Activated gamma-delta T cell treated with Interleukin-2 at 50 U/mL for 16 hours (primary cell): ENCODE results near the gene TRIOBP.

Source experiments
- DNase-seq: peaks from one replicate; pipeline ENCODE4 v3.0.0-alpha.2; 2020

TRIOBP gene

DNA sequence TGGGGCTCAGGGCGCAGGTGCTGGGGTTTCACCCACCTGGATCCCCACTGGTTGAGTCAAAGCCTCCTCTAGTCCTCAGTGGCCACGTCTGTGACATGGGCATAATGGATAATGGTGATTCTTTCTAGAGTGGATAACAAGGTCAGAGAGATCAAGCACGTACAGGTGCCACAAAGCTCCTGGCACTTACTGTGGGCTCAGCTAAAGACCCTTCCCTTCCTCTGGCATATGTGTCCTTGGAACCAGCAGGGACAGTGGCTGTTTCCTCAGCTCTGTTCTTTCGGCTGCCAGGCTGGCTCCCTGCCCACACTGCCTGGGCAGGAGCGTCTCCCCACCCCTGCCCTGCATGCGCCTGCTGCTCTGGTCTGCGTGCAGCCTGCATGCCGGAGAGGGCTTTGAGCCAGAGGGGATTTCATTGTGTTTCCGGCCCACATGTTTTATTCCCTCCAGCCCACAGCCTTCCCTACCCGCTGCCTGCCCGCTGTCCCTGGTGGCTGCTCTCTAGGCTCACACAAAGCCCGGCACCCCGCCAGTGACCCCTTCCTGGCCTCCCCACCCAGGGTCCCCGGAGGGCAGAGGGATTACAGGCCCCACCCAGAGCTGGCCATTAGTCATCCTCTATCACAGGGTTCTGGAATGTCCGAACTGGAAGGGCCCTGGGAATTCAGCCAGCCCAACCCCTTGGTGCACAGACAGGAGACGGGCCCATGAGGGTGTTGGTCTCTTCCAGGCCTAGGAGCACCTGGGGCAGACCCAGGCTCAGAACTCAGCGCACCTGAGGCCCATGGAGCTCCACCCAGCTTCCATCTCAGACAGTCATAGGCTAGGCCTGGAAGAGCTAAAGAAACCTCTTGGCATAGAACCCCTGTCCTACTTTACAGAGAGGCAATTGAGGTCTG, 55.6 kb downstream of the TRIOBP start:
- no peak for DNase-seq

DNA sequence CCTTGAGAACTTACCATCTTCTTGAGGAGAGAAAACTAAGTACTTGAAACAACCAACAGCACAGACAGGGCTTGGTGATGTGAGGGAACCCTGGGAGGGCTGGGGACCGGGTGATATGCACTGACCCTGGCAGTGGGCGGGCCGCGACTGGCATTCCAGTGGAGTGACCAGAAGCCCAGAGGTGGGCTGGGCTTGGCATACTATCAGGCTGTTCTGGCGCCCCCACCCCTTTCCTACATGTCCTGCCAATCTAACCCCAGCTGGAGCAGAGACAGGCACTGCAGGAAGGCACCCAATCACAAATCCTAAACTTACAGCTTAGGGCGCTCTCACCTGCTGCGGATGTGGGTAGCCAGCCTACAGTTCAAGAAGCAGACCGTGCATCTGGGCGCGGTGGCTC, 56.9 kb downstream of the TRIOBP start:
- no peak for DNase-seq

DNA sequence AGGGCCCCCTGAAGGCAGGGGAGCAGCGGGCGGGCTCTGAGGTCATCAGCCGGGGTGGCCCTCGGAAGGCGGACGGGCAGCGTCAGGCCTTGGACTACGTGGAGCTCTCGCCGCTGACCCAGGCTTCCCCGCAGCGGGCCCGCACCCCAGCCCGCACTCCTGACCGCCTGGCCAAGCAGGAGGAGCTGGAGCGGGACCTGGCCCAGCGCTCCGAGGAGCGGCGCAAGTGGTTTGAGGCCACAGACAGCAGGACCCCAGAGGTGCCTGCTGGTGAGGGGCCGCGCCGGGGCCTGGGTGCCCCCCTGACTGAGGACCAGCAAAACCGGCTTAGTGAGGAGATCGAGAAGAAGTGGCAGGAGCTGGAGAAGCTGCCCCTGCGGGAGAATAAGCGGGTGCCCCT, 60.8 kb downstream of the TRIOBP start:
- DNase-seq: no peak

DNA sequence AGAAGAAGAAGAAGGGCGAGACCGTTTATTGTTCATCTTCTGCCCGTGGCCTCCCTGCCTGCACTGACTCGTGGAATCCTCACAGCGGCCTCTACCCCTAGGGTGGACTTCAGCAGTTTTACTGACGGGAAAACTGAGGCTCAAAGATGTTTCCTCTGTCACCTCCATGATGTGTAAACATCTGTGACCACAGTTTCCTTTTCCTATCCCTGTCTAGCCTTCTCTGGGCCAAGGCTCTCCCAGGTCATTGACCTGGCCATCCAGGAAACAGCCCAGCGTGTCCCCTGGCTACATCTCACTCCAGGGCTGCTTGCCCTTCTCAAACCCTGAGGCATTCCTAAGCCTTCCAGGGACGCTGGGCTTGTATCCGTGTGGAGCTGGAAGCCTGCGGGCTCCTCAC, 61.8 kb downstream of the TRIOBP start:
- no peak for DNase-seq

DNA sequence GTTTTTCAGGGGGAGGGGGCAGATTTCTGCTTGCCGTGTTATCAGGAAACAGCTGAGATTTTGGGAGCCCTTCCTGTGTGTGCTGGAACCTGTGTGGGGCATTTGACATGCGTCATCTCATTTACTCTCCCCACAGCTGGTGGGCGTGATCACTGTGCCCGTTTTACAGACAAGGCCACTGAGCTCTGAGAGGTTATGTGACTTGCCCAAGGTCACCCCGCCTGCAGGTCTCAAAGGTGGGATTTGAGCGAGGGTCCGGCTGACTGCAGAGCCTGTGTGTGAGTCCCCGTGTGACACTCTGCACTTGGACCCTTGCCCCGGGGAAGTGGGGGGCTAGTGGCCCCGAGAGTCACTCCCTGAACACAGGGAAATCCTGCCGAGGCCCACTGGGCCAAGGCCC, 62.4 kb downstream of the TRIOBP start:
- no peak for DNase-seq

DNA sequence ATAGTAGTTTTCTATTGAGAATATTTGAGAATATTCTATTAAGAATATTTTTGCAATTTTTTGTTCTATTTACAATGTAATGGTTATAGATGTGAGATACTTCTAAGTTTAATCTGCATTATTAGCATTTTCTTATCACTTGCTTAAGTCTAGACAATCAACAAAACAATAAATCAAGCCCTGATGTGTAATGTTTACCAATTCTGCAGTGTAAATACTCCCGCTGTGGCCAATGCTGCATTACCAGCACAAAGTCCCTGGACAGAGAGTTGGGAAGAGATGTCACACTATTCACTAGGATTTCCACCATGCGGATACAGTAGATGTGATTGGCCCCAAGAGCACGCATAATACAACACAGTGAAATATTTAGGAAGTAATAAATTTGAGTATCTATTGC, 63.3 kb downstream of the TRIOBP start:
- DNase-seq: no peak

DNA sequence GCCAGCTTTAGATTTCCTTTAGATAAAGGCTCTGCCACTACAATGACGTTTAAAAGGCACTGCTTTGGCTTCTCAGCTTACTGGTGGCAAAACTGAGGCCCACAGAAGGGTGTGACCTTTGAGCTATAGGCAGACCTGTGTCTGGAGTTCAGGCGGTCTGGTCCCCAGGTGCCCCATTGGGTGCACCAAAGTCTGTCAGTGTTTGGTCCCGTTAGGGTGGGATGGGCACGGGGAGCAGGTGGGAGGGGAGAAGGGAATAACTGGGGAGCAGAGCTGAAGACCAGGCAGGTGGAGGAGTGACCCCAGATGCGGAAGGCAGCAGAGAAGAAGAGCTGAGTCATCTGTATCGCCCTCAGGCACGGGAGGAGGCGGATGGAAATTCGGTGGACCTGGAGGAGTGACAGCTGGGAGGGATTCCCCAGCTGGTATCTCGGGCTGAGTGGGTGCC, 65.6 kb downstream of the TRIOBP start:
- DNase-seq: no peak

DNA sequence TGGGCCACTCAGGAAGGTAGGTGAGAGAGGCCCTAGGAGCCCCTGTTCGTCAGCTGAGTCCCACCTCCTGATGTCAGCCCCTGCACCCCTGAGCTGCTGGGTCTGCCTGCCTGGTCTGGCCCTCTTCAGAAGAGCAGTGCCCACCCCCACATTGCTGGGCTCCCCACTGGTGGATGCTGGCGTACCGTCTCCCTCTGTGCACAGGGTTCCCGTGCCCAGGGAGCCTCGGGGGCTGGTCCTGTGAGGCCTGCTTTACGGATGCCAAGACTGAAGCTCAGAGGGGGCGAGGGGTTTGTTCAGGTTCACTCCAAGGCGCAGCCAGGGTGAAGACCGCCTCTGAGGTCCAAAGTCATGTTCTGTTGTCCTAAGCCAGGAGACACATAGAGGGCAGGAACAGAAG, 66.2 kb downstream of the TRIOBP start:
- DNase-seq: no peak

DNA sequence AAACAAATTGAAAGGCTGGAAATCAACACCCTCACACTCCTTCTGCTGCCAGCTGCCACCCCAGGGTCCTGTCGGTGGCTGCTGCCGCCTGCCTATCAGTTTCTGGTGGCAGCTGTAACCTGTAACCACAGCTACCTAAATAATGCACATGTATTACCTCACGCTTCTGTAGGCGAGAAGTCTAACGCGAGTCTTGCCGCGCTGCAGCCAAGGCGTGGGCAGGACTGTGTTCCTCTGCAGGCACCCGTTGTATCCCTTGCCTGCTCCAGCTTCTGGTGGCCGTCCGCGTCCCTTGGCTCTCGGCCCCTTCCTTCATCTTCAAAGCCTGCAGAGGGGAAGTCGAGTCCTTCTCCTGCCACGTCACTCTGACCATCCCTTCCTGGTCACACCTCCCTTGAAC, 66.8 kb downstream of the TRIOBP start:
- DNase-seq: no peak

DNA sequence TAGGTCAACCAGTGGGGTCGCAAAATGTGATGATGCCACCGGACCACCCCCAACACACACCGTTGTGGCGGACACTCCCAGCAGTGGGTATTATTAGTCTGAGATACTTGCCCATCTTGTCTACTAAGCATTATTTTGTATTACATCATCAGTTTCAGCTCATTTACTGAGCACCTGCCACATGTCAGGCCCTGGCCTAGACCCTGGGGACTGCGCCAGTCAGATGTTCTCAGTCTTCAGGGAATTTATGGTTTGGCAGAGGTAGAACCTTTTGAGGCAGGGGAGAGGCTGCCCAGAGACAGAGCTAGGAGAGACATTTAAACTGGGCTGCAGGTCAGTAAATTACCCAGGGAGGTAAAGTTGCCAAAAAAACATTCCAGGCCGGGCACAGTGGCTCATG, 67.8 kb downstream of the TRIOBP start:
- DNase-seq: no peak

DNA sequence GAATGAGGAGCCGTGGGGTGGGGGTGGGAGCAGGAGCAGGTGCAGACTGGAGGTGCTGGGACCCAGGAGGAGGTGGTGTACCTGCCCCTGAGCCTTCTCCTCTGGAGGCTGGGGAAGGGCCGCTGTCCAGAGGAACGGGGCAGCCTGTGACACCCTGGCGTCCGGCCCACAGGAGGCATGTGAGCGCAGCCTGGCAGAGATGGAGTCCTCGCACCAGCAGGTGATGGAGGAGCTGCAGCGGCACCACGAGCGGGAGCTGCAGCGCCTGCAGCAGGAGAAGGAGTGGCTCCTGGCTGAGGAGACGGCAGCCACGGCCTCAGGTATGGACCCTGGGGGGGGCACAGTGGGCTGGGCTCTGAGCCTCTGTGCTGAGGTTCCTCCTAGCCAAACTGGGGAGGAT, 68.7 kb downstream of the TRIOBP start:
- DNase-seq: no peak

DNA sequence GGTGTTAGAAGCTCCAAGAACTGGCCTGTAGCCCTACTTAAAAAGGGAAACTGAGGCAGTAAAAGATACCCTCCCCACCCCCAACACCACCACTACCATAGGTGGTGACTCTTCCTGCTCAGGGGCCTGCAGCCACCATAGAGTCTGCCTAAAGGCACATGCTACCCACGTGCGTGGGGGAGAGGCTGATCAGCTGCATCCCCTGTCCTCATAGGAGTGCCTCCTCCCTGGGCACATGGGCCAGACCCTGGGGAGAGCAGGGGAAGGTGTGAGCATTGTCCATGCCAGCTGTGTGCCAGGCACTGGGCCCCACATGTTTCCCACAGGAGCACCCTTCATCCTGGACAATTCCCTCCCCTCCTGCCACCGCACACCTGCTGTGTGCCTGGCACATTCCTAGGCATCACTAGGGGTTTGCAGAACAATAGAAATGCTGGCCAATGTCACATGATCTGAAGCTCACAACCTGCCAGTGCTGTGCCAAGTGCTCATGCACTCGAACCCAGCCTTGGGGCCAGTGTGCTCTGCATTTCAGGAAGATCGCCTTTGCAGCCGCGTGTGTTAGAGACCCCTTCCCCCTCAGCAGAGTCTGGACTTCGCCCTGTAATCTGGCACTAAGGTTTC, 69.2 kb downstream of the TRIOBP start:
- DNase-seq: no peak

DNA sequence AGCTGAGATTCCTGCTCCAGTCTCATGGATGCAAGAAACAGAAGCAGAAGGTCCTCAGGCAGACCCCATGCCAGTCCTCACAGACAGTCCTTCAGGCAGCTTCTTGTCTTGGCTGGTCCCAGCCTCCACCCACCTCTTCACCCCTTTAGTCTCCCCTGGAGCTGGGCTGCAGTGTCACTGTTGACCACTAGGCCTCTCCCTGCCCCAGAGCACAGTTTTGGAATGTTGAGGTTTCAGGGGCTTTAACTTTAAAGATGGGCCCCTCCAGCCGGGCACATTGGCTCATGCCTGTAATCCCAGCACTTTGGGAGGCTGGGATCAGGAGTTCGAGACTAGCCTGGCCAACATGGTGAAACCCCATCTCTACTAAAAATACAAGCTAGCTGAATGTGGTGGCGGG, 71.4 kb downstream of the TRIOBP start:
- DNase-seq: no peak

DNA sequence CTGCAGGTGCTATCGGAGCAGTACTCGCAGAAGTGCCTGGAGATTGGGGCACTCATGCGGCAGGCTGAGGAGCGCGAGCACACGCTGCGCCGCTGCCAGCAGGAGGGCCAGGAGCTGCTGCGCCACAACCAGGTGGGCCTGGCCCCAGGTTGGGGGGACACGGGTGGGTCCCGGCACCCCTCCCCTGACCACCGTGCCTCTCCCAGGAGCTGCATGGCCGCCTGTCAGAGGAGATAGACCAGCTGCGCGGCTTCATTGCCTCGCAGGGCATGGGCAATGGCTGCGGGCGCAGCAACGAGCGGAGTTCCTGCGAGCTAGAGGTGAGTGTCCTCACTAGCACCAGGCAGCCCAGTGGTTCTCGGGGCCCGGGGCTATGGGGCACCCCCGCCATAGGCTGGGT, 72.2 kb downstream of the TRIOBP start:
- no peak for DNase-seq

DNA sequence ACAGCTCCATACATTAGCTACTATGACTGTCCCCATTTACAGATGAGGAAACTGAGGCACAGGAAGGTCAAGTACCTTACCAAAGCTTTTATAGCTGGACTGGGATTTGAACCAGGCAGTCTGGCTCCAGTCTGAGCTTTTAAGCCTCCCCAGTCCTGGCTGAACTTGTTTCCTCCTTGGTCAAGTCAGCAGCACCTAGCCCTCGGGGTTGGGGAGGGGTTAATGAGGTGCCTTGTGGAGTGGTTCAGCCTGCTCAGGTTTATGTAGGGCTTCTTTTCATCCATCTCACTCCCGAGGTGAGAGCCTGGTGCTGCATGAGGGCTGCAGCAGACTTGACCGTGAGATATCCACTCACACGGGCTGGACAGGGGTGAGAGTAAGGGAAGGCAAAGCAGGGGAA, 74.2 kb downstream of the TRIOBP start:
- no peak for DNase-seq

DNA sequence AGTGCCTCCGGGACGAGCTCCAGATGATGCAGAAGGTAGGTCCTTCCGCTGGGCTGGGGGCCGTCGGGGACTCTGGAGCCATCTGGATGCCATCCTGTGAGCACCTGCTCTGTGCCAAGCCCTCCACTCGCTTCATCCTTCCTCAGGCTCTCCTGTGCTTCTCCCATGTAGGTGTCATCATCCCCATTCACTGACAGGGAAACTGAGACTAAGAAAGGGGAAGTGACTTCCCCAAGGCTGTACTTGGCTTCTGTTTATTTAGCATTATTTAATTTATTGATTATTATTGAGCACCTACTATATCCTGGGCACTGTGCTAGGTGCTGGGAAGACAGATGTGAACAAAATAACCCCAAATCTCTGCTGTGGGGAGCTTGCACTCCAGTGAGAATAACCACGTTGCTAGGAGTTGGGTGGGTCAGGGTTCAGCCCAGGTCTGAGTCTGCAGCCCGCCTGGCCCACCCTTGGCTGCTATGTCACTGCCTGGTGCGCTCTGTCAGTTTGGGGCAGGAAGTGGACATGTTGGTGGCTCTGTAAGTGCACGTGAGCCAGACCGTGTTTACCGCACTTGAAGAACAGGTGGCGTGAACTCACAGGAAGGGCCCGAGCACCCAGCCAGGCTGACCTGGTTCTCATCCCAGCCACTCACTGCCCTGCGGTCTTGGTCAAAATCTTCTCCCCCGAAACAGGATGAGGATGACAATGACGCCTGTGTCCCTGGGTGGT, 75.0 kb downstream of the TRIOBP start:
- no peak for DNase-seq

DNA sequence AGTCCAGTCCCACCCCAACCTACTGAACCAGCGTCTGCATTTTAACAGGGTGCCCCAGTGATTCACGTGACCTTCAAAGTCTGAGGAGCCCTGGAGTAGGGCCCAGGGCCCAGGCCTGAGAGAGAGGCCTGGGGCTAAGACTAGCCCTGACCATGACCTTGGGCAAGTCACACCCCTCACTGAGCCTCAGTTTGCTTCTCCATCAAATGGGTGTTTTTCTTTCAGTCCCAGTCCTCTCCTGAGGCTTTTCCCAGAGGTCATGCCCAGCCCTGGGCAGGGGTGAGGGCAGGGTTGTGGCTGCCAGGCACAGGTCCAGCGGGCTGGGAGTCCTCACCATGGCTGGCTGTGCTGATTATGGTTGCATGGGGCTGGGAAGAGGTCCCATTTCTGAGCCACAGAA, 77.9 kb downstream of the TRIOBP start:
- DNase-seq: no peak

DNA sequence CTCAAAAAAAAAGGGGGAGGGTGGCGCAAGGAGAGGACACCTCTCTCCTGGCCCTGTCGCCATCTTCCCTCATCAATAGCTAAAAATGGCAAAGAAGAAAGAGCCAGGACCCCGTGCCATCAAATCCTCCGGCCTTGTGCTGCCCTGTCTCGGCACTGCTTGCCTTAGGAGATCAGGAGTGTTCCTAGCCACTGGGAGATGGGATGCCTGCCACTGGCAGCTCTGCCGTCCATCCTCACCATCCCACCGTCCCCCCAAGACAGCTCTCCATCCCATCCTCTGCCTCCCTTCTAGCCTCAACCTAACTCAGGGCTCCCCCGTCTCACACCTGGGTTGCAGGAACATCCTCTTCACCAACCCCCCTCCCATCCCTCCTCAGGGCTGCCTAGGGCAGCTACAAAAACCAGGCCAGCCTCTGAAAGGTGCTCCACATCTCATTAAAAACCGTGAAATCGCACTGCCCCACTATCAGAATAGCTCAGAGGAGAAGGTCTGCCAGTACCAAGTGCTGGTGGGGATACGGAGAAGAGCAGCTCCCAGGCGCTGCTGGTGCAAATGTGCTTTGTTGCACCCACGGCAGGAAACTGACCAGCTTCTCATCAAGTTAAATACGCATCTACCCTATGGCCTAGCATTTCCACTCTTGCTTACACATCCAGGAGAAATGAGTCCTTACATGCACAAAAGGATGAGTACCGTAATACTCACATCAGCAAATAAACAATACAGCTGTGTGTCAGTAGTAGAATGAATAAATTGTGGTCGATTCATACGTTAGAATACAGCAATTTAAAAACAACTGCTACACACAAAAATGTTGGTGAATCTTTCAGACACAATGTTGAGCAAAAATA, 79.2 kb downstream of the TRIOBP start:
- no peak for DNase-seq

DNA sequence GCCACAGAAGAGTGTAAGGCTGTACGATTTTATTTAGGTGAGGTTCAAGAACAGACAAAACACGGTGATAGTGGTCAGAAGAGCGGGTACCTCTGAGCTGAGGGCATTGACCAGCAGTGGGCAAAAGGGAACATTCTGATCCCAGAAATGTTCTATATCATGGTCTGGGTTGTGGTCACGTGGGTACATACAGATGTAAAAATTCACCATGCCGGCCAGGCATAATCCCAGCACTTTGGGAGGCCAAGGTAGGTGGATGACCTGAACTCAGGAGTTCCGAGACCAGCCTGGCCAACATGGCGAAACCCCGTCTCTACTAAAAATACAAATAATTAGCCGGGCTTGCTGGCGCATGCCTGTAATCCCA, 79.8 kb downstream of the TRIOBP start:
- no peak for DNase-seq

DNA sequence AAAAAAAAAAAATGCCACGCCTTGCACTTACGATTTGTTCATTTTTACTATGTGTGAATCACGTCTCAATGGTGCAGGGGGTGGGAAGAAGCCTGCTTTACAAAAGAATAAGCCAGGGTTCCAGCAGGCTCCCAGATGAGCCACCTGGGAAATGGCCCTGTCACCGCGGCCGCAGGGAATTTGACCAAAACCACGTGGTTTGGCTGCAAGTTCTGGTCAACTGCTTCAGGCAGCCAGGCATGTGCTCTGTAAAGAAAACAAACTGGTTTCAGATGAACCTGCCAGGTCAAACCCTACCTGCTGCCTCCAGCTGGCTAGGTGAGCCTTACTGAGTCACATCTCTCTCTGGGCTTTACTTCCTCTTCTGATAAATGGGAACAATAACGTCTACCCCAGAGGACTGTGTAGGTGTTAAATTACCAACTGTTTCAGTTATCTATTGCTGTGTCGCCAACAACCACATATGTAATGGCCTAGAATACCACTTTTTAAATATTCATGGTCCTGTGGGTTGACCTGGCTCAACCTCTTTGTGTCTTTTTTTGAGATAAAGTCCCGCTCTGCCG, 80.4 kb downstream of the TRIOBP start:
- no peak for DNase-seq

DNA sequence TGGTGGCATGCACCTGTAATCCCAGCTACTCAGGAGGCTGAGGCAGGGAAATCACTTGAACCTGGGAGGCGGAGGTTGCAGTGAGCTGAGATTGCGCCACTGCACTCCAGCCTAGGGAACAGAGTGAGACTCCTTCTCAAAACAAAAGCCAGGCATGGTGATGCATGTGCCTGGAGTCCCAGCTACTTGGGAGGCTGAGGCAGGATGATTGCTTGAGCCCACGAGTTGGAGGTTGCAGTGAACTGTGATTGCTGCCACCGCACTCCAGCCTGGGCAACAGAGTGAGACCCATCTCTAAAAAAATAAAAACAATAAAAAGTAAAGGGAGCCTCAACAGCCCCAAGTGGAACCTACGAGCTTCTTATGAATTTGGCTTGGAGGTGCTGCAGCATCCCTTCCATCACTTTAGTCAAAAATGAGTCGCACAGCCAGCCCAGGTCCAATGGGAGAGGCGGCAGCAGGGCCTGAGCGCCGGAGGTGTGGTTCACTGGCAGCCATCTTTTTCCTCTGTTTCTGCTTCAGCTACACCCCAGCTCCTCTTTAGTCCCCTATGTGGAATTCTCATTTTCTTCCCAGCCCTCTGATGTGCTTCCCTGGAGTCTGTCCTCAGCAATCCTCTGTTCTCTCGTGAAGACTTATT, 81.6 kb downstream of the TRIOBP start:
- no peak for DNase-seq

DNA sequence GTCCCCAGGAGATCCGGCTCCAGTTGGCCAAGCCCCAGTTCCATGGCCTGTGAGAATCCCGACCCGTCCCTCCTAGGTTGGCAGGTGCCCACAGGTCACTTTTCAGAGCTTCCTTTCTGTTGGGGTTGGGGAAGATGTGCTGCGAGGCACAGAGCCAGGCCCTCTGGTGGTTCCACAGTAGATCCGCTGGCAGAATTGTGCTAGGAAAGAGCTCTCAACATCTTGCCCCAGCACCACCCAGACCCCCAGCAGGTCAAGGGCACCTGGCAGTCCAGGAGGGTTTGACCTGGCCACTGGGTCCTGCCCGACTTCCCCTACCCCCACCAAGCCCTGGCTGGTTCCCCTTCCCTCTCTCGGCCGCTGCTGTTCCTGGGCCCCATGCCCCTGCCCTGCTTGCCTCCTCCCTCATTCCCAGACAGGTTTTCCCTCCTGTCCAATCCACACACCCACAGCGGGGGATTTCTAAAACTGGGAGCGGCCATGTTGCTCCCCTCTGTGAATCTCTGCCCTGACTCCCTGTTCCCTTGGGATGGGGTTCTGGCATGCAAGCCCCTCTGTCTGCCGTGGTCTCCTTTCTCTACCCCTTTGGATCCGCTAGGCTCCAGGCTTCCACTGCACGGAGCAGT, 84.7 kb downstream of the TRIOBP start:
- no peak for DNase-seq
